GM06990 (cell line): ENCODE measurements around the gene PLBD2.

Experiments
- DNase-seq: peaks from one replicate; pipeline ENCODE4 v3.0.0-alpha.2; 2011; ENCODE audit not compliant: insufficient read length; ENCODE audit errors: extremely low read depth
- H3K27me3 ChIP-seq: replicated peaks from 2 replicates; pipeline ENCODE4 v1.6.0; 2011; ENCODE audit warnings: low read length; ENCODE audit not compliant: control insufficient read depth, insufficient read depth
- H3K36me3 ChIP-seq: 2 replicates; pipeline ENCODE4 v1.5.1; 2011; ENCODE audit warnings: low read length; ENCODE audit not compliant: control insufficient read depth, insufficient read depth
- H3K4me3 ChIP-seq: replicated peaks from 2 replicates; pipeline ENCODE4 v1.5.1; 2011; ENCODE audit warnings: low read depth, mild to moderate bottlenecking, control low read depth, low read length
- CTCF ChIP-seq: IDR thresholded peaks from 2 replicates; pipeline ENCODE4 v1.5.1; 2011; ENCODE audit warnings: low read length, control low read depth, mild to moderate bottlenecking, inconsistent platforms; ENCODE audit not compliant: insufficient read depth, poor library complexity, severe bottlenecking

PLBD2 gene

GRCh38 chr12:113358381-113359132 lies at the start of gene PLBD2:
TSS of gene PLBD2 (plus strand) at chr12:113358587. CDS start at chr12:113358601, 14 bp downstream.
- Histone ChIP-seq H3K4me3 (peak within 1 kb of the TSS; percentile 89), H3K27me3 (no peaks in the 10 kb centered on the region), H3K36me3 (no peaks in the 10 kb centered on the region)
- peak; percentile 93 for DNase-seq
- no peak for TF ChIP-seq CTCF

GRCh38 chr12:113310489-113310888 lies 47.9 kb upstream of the PLBD2 start:
- peak; percentile 18 for TF ChIP-seq CTCF
- no peak for DNase-seq
- H3K36me3 ChIP-seq: no peaks in the 10 kb centered on the region

GRCh38 chr12:113314121-113314529 lies 44.3 kb upstream of the PLBD2 start:
- Histone ChIP-seq H3K27me3 (no peaks in the 10 kb centered on the region), H3K4me3 (no peak overlapping the region), H3K36me3 (0 out of 2 replicates have a peak, but pooled peaks cover 1% of the 10 kb centered on the region)
- DNase-seq: no peak
- no peak for TF ChIP-seq CTCF

More at GRCh38 chr12:113310489-113310888, 47.9 kb upstream of the PLBD2 start:
- H3K27me3 ChIP-seq: no peaks in the 10 kb centered on the region
- H3K4me3 ChIP-seq: no peak overlapping the region

- no peak for DNase-seq
- 0 out of 2 replicates have a peak, but pooled peaks cover 1% of the 10 kb centered on the region for H3K36me3 ChIP-seq
- H3K27me3 ChIP-seq: no peaks in the 10 kb centered on the region
- no peak overlapping the region for H3K4me3 ChIP-seq
- no peak for TF ChIP-seq CTCF
Observed at GRCh38 chr12:113315358-113315757, 43.0 kb upstream of the PLBD2 start.

GRCh38 chr12:113316155-113316554 lies 42.2 kb upstream of the PLBD2 start:
- Histone ChIP-seq H3K4me3 (no peak overlapping the region), H3K27me3 (no peaks in the 10 kb centered on the region), H3K36me3 (0 out of 2 replicates have a peak, but pooled peaks cover 1% of the 10 kb centered on the region)
- TF ChIP-seq CTCF: peak; percentile 27
- no peak for DNase-seq
